Measurements from ENCODE around the gene ZNF503. TPM values are rescaled to one million over a fixed set of nuclear protein-coding genes. Genes with fewer than 3 reads are reported as not detected.

ZNF503 gene
- total and polyA plus RNA-seq, 10 of the 15 experiments (the other 5 are each of a cell fraction or from before 2014, with no cell fraction given) = 0.05 to 1.1 (median 0.11) TPM; not detected in 1

DNA sequence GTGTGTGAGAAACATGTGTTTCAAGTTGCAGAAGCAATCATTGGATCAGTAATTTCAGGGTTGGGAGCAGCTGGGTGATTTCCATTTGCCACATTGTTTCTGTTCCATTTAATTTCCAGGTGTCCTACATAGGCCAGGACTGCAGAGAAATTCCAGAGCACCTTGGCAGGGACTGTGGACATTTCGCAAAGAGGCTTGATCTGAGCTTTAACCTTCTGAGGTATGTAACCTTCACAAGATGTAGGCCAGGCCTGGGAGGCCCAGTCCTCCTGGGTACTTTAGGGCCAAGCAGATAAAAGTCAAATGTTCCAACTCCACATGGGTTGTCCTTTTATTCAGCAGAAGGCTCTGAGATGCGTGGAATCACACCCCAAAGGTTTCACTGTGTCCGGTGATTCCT, 36.7 kb upstream of the ZNF503 start:
- intact Hi-C loops (cut with micrococcal nuclease; ENCODE audit: unreplicated experiment) = no loop called here
- POLR2A ChIA-PET = no interaction called here
- TF ChIP-seq HDGF (IDR thresholded peaks at IDR 0.05) (no peak), MXI1 (IDR thresholded peaks at IDR 0.05; ENCODE audit: low read depth, low read length) (no peak), BMI1 (IDR thresholded peaks at IDR 0.05; ENCODE audit: borderline replicate concordance) (no peak), NRF1 (conservative IDR thresholded peaks at IDR 0.05; ENCODE audit: low read depth, low read length) (no peak), IRF4 (IDR thresholded peaks at IDR 0.05; ENCODE audit: low read depth, low read length) (no peak), NFYB (IDR thresholded peaks at IDR 0.05; ENCODE audit: insufficient read depth, low read depth, low read length) (no peak), EGR1 (IDR thresholded peaks at IDR 0.05; ENCODE audit: borderline replicate concordance in 1 of 2, low read depth in 2 of 2, low read length in 2 of 2) (no peak), ZNF274 (IDR thresholded peaks at IDR 0.05; ENCODE audit: insufficient read depth, insufficient read length) (no peak), CREB1 (IDR thresholded peaks at IDR 0.05; ENCODE audit: low read depth) (no peak)
- TF ChIP-seq, protein P1, sequence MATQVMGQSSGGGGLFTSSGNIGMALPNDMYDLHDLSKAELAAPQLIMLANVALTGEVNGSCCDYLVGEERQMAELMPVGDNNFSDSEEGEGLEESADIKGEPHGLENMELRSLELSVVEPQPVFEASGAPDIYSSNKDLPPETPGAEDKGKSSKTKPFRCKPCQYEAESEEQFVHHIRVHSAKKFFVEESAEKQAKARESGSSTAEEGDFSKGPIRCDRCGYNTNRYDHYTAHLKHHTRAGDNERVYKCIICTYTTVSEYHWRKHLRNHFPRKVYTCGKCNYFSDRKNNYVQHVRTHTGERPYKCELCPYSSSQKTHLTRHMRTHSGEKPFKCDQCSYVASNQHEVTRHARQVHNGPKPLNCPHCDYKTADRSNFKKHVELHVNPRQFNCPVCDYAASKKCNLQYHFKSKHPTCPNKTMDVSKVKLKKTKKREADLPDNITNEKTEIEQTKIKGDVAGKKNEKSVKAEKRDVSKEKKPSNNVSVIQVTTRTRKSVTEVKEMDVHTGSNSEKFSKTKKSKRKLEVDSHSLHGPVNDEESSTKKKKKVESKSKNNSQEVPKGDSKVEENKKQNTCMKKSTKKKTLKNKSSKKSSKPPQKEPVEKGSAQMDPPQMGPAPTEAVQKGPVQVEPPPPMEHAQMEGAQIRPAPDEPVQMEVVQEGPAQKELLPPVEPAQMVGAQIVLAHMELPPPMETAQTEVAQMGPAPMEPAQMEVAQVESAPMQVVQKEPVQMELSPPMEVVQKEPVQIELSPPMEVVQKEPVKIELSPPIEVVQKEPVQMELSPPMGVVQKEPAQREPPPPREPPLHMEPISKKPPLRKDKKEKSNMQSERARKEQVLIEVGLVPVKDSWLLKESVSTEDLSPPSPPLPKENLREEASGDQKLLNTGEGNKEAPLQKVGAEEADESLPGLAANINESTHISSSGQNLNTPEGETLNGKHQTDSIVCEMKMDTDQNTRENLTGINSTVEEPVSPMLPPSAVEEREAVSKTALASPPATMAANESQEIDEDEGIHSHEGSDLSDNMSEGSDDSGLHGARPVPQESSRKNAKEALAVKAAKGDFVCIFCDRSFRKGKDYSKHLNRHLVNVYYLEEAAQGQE (IDR thresholded peaks at IDR 0.05; ENCODE audit: low read depth, low read length) = no peak
- FAIRE-seq = no peak
- no peak for ATAC-seq
- BruUV-seq (replicated peaks) = no TSS peak
- H3K79me2 ChIP-seq (ENCODE audit: control insufficient read depth, insufficient read depth, low read length) = no peaks in the 10 kb centered on the region
- no peak overlapping the region for H2AFZ ChIP-seq (ENCODE audit: control insufficient read depth, low read depth, low read length)
- RAD21 ChIA-PET (ENCODE audit: unreplicated experiment) = interaction anchor here (0.6 kb wide), 1 partner anchor 59 kb away, joined by 3 read pairs; no protein-coding TSS in a partner anchor
- no peaks in the 10 kb centered on the region for H3K27me3 ChIP-seq (replicated peaks in 1 of 2; ENCODE audit: control insufficient read depth in 2 of 2, insufficient read depth in 2 of 2, low read length in 1 of 2)
- H3K27ac ChIP-seq (ENCODE audit: control insufficient read depth, insufficient read depth) = no peak overlapping the region
- H3K9ac ChIP-seq (ENCODE audit: control insufficient read depth, insufficient read depth, low read length) = no peak overlapping the region
- H3K36me3 ChIP-seq (ENCODE audit: control insufficient read depth in 2 of 2, insufficient read depth in 2 of 2, low read length in 1 of 2) = no peaks in the 10 kb centered on the region
- no peak overlapping the region for H3K4me2 ChIP-seq (ENCODE audit: control insufficient read depth, insufficient read depth)
- SMC1A ChIA-PET (ENCODE audit: uncharacterized antibody, unreplicated experiment) = interaction anchor here (0.7 to 0.8 kb wide), 2 partner anchors 49 to 364 kb away, joined by 3 read pairs; no protein-coding TSS in a partner anchor
- H4K20me1 ChIP-seq (ENCODE audit: control insufficient read depth, insufficient read depth) = no peaks in the 10 kb centered on the region
- no peaks in the 10 kb centered on the region for H3K9me3 ChIP-seq (replicated peaks; ENCODE audit: control insufficient read depth, insufficient read depth, low read length)
- H3K4me1 ChIP-seq (ENCODE audit: control insufficient read depth, insufficient read depth, low read length) = no peaks in the 10 kb centered on the region
- DNase-seq (ENCODE audit: low read depth, low spot score) = no peak
- no peak overlapping the region for H3K4me3 ChIP-seq
- CTCF ChIA-PET = no interaction called here
- in situ Hi-C loops (cut with MboI) = no loop called here
- 29% methylated on average over 3 of the region's 3 CpGs for WGBS (ENCODE audit: insufficient coverage, insufficient replicate concordance, low lambda C conversion rate, missing lambda C conversion rate)

Measured in GM12878 (cell line).